ENCODE data around the gene MTARC2. TPM values are rescaled to one million over a fixed set of nuclear protein-coding genes. Genes with fewer than 3 reads are reported as not detected.

Gene MTARC2
- total RNA-seq, 1 donor from 2014 or later, result 3.6 TPM

GRCh38 chr1:220755309-220755708 is 7.2 kb downstream of the MTARC2 start:
- Mint-ChIP-seq H3K27me3 (ENCODE audit: unreplicated experiment) (peaks cover 6% of the 10 kb centered on the region), H3K9me3 (ENCODE audit: unreplicated experiment) (no peaks in the 10 kb centered on the region), H3K4me3 (ENCODE audit: unreplicated experiment) (no peak overlapping the region), H3K4me1 (ENCODE audit: unreplicated experiment) (peaks cover 18% of the 10 kb centered on the region), H3K36me3 (ENCODE audit: low read depth, unreplicated experiment) (no peaks in the 10 kb centered on the region), H3K27ac (ENCODE audit: unreplicated experiment) (no peak overlapping the region)
- no peak for DNase-seq (ENCODE audit: low spot score)
- no peak for TF ChIP-seq CTCF (IDR thresholded peaks at IDR 0.05; ENCODE audit: unreplicated experiment)

- Mint-ChIP-seq H3K4me1 (ENCODE audit: unreplicated experiment) (peaks cover 7% of the 10 kb centered on the region), H3K36me3 (ENCODE audit: low read depth, unreplicated experiment) (no peaks in the 10 kb centered on the region)
- no peak for DNase-seq (ENCODE audit: low spot score)
Observed at GRCh38 chr1:220757441-220757840, 9.3 kb downstream of the MTARC2 start.

GRCh38 chr1:220759147-220759546 is 11.0 kb downstream of the MTARC2 start:
- no peak overlapping the region for H3K27ac Mint-ChIP-seq (ENCODE audit: unreplicated experiment)
- peaks cover 3% of the 10 kb centered on the region for H3K4me1 Mint-ChIP-seq (ENCODE audit: unreplicated experiment)
- no peak for TF ChIP-seq CTCF (IDR thresholded peaks at IDR 0.05; ENCODE audit: unreplicated experiment)
- H3K4me3 Mint-ChIP-seq (ENCODE audit: unreplicated experiment), result no peak overlapping the region
- DNase-seq (ENCODE audit: low spot score), result no peak
- H3K36me3 Mint-ChIP-seq (ENCODE audit: low read depth, unreplicated experiment), result no peaks in the 10 kb centered on the region
- no peaks in the 10 kb centered on the region for H3K9me3 Mint-ChIP-seq (ENCODE audit: unreplicated experiment)
- H3K27me3 Mint-ChIP-seq (ENCODE audit: unreplicated experiment), result no peaks in the 10 kb centered on the region

More at GRCh38 chr1:220757441-220757840, 9.3 kb downstream of the MTARC2 start:
- H3K27ac Mint-ChIP-seq (ENCODE audit: unreplicated experiment), result no peak overlapping the region
- H3K27me3 Mint-ChIP-seq (ENCODE audit: unreplicated experiment), result no peaks in the 10 kb centered on the region
- H3K9me3 Mint-ChIP-seq (ENCODE audit: unreplicated experiment), result no peaks in the 10 kb centered on the region
- no peak for TF ChIP-seq CTCF (IDR thresholded peaks at IDR 0.05; ENCODE audit: unreplicated experiment)
- no peak overlapping the region for H3K4me3 Mint-ChIP-seq (ENCODE audit: unreplicated experiment)

GRCh38 chr1:220761688-220762427 is 13.7 kb downstream of the MTARC2 start:
- Mint-ChIP-seq H3K4me1 (ENCODE audit: unreplicated experiment) (no peaks in the 10 kb centered on the region), H3K27ac (ENCODE audit: unreplicated experiment) (no peak overlapping the region), H3K9me3 (ENCODE audit: unreplicated experiment) (no peaks in the 10 kb centered on the region), H3K4me3 (ENCODE audit: unreplicated experiment) (no peak overlapping the region), H3K27me3 (ENCODE audit: unreplicated experiment) (peaks cover 2% of the 10 kb centered on the region), H3K36me3 (ENCODE audit: low read depth, unreplicated experiment) (no peaks in the 10 kb centered on the region)
- no peak for DNase-seq (ENCODE audit: low spot score)
- TF ChIP-seq CTCF (IDR thresholded peaks at IDR 0.05; ENCODE audit: unreplicated experiment), result no peak

- no peak for TF ChIP-seq CTCF (IDR thresholded peaks at IDR 0.05; ENCODE audit: unreplicated experiment)
- Mint-ChIP-seq H3K27ac (ENCODE audit: unreplicated experiment) (no peak overlapping the region), H3K9me3 (ENCODE audit: unreplicated experiment) (no peaks in the 10 kb centered on the region), H3K27me3 (ENCODE audit: unreplicated experiment) (peaks cover 2% of the 10 kb centered on the region), H3K4me1 (ENCODE audit: unreplicated experiment) (peaks cover 3% of the 10 kb centered on the region), H3K4me3 (ENCODE audit: unreplicated experiment) (no peak overlapping the region), H3K36me3 (ENCODE audit: low read depth, unreplicated experiment) (peaks cover 3% of the 10 kb centered on the region)
- no peak for DNase-seq (ENCODE audit: low spot score)
Observed at GRCh38 chr1:220764757-220765156, 16.6 kb downstream of the MTARC2 start.

Data from endothelial cell (in vitro differentiated cells).